HK-2 (cell line): ENCODE measurements around the gene SHLD1.

Source experiments
- DNase-seq: peaks from one replicate; pipeline ENCODE4 v3.0.0-alpha.2; 2018; ENCODE audit not compliant: unreplicated experiment

SHLD1 gene

GRCh38 chr20:5848711-5849505 is 98.7 kb downstream of the SHLD1 start:
- DNase-seq = peak; percentile 3

DNA sequence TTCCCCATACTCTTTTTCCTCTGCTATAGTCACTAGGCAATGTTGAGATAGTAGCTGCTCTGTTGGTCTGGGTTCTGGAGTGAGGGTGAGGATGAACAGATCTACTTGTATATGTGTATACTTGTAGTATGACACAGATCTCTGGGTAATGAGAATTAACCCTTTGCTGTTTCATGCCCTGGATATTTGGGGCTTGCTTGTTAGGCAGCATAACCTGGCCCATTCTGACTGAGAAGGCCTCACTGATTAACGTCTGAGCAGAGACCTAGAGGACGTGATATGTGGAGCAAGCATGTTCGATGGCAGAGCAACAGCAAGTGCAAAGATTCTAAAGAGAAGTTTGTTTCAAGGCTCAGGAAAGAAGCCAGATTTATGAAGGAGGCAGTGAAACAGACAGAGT is 105.7 kb downstream of the SHLD1 start:
- no peak for DNase-seq

GRCh38 chr20:5859608-5860007 is 109.4 kb downstream of the SHLD1 start:
- no peak for DNase-seq

- no peak for DNase-seq
These were observed 112.5 kb downstream of the SHLD1 start for GRCh38 chr20:5862703-5863039.

GRCh38 chr20:5863040-5863833 is 113.0 kb downstream of the SHLD1 start:
- DNase-seq = peak; percentile 28

GRCh38 chr20:5864428-5864827 is 114.2 kb downstream of the SHLD1 start:
- DNase-seq = no peak

- DNase-seq = no peak
These were observed 114.8 kb downstream of the SHLD1 start for GRCh38 chr20:5864873-5865587.

DNA sequence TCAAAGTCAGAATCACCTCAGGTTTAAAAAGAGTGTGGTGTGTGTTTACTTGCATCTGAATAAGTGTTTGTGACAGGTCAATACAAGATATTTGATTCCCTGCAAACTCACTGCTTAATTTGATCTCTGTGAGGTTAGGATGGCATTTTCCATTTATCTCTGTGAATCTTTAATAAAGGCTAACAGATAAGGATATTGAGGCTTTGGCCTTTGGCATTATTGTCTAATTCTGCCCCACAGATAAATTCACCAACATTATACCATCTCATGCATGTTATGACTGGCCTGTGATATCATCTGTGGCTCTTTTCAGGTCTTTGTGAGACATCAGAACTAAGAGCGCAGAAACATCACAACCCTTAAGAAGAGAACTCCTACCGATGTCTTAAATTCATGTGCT is 115.4 kb downstream of the SHLD1 start:
- DNase-seq = no peak

DNA sequence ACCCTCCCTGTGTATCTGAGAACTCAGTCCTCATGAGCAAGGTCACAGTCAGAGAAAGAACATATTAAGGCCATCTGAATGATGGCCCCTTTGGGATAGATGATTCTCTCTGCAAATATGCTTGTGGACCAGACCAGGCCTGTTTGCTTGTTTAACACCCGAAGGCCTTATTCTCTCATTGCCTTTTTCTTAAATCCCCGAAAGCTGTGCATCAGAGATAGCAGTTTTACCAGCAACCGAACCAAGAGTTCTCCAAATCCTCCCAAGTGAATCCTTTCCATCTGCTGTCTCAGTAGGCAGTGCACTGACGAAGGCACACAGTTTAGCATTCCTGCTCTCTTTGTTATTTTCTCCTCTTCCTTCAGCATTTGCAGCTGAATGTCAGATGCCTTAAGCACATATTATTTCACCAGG is 120.4 kb downstream of the SHLD1 start:
- DNase-seq = no peak

DNA sequence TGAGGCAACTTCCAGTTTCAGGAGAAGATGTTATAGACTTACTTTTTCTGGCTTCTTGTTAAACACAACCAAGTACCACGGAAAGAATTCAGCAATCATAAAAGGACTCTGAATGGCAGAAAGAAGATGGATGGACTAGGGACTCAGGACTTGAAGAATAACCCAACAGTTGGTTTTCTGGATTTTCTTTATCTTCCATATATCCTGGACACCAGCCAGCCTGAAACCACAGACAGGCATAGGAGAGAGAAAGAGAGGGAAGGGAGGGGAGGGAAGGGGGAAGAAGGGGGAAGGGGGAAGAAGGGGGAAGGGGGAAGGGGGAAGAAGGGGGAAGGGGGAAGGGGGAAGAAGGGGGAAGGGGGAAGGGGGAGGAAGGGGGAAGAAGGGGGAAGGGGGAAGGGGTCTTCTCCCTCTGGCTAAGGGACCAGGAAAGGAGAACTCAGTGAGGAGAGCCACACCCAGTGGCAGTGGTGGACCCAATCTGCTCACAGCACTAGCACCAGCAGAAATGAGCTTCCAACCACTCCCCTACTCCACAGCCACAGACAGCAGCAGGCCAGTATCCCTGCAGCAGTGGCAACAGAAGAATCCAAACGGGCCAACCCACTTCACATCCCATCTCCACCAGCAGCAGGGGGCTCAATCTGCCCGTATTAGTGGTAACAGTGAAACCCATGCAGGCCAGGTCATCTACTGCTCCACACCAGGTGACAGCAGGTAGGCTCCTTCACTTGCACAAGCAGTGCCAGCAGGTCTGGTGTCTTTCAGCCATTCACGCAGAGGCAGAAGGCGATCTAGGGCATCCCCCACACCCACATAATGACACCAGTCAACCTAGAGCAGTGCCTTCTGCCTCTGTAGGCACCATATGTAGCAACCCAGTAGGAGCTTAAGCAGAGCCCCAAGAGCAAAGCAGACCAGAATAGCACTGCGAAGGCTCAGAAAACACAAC is 121.5 kb downstream of the SHLD1 start:
- DNase-seq = no peak

GRCh38 chr20:5877128-5877527 is 126.9 kb downstream of the SHLD1 start:
- DNase-seq = no peak

DNA sequence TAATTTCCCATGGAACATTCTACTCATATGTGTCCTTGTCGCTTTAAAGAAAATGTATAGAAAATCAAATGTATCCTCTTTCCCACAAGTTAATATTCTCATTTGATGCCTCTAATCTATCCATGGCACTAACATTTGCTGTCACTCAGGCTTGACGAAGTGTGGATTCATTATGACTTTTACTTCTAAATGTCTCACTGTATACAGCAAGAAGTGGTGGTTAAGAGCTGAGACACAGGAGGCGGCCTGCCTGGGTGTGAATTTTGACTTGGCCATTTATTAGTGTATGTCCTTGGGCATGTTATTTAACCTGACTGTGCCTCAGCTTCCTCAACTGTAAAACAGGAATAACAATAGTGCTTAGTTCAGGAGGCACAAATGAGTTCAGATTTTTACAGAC is 130.1 kb downstream of the SHLD1 start:
- no peak for DNase-seq

- DNase-seq = no peak
These were observed 131.5 kb downstream of the SHLD1 start for GRCh38 chr20:5881703-5882102.

- DNase-seq = no peak
These were observed 132.0 kb downstream of the SHLD1 start for GRCh38 chr20:5882166-5882565.

DNA sequence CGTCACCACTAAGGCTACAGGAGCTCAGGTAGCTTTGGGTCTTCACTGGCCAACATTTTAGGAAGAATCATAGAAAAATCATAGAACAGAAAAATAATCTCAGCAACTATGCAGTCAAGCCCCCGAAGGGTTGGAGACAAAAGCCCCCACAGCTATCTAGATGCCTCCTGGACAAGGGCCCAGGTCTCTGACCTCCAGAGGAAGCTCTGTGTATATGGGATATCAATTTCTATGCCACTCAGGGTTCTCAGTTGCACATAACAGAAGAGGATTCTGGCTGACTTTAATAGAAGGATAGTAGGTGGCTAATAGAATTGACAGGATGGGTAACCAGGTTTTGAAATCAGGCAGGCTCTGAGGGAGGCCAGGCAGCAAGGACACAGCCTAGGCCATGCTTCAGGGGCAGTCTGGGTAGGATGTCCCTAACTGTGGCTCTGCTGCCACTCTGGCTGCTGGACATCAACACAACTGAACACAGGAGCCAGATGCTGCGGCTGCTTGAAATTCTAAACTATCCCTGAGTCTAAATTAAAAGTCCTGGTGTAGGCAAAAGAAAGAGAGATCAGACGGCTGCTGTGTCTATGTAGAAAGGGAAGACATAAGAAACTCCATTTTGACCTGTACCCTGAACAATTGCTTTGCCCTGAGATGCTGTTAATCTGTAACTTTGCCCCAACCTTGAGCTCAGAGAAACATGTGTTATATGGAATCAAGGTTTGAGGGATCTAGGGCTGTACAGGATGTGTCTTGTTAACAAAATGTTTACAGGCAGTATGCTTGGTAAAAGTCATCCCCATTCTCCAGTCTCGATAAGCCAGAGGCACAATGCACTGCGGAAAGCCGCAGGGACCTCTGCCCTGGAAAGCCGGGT is 134.5 kb downstream of the SHLD1 start:
- DNase-seq = no peak

- no peak for DNase-seq
These were observed 135.7 kb downstream of the SHLD1 start for GRCh38 chr20:5885866-5886265.

GRCh38 chr20:5886788-5887187 is 136.6 kb downstream of the SHLD1 start:
- no peak for DNase-seq

GRCh38 chr20:5887386-5887785 is 137.2 kb downstream of the SHLD1 start:
- DNase-seq = no peak

- no peak for DNase-seq
These were observed 137.8 kb downstream of the SHLD1 start for GRCh38 chr20:5888041-5888440.

DNA sequence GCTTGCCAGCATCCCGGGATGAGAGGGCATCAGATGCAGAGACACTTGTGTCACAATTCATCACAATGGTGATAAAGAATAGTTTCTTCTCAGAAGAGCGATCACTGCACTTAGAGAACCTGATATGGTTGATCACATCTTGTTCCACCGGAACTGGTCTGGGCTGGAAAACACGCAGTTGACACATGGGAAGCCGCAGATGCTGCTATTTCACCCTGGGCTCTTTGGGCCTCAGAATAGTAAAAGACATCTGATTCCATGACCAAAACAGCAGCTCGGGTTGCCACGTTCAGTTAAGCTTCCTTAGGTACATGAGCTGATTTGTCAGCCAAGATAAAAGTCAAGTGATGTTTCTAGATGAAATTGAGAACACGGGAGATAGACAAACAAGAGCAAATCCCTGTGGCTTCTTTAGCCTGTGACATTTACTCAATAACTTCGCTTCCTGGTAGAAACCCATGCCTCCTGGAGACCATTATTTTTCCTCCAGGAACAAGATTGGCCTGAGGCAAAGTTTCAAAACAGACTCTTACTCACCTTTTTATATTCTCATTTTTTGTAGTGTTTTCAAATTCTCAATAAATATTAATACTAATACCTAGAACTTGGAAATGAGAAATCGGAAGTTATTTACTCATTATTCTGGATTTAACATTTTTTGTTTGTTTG is 140.7 kb downstream of the SHLD1 start:
- no peak for DNase-seq
